HL-60 (cell line): ENCODE data around the gene GDF7.

Experiments used
- CTCF ChIP-seq: IDR thresholded peaks from one replicate; pipeline ENCODE4 v1.5.1; 2011; ENCODE audit warnings: low read length, control low read depth, inconsistent platforms; ENCODE audit not compliant: insufficient read depth
- POLR2AphosphoS5 ChIP-seq: IDR thresholded peaks from 2 replicates; pipeline ENCODE4 v1.6.1; 2012; ENCODE audit warnings: low read depth

GRCh38 chr2:20617892-20618467, 49.0 kb upstream of the GDF7 start:
- TF ChIP-seq CTCF (no peak), POLR2AphosphoS5 (no peak)
